GM12872 (cell line): ENCODE measurements around the gene INO80C.

Experiments
- CTCF ChIP-seq: IDR thresholded peaks from 3 replicates; pipeline ENCODE4 v1.5.1; 2011; ENCODE audit warnings: low read depth, mild to moderate bottlenecking, low read length, moderate library complexity; ENCODE audit not compliant: insufficient read depth

INO80C gene

GRCh38 chr18:35468711-35469110 is 29.0 kb downstream of the INO80C start:
- no peak for TF ChIP-seq CTCF

DNA sequence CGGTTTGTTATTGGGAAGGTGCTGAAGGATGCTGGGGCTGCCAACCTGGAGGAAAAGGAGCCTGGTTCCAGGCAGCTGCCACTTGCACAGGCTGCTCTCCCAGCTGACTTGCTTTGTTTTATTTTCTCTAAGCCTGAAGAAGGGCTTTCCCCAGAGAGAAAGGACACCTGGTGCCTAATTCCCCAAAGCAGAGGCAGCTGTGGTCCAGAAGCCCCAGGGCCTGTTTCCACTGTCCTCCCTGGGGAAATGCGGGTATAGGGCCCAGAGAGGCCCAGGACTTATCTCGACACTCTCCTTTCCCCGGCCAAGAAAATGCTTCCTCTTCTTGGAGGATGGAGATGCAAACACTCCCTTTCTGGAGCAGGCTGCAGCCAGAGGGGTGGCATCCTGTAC is 30.1 kb downstream of the INO80C start:
- no peak for TF ChIP-seq CTCF

- TF ChIP-seq CTCF = no peak
Observed at GRCh38 chr18:35466815-35467623, 30.7 kb downstream of the INO80C start.

- no peak for TF ChIP-seq CTCF
Observed at GRCh38 chr18:35466334-35466733, 31.4 kb downstream of the INO80C start.

GRCh38 chr18:35465329-35465728 is 32.4 kb downstream of the INO80C start:
- TF ChIP-seq CTCF = no peak

GRCh38 chr18:35464831-35465279 is 32.9 kb downstream of the INO80C start:
- TF ChIP-seq CTCF = no peak

GRCh38 chr18:35463827-35464226 is 33.9 kb downstream of the INO80C start:
- no peak for TF ChIP-seq CTCF
